Mesothelial cell of epicardium (in vitro differentiated cells): Measurements from ENCODE around the gene CA5A. TPM values are rescaled to one million over a fixed set of nuclear protein-coding genes. Genes with fewer than 3 reads are reported as not detected.
"Not testable (repeated sequence)": the region's sequence is repeated elsewhere in the genome, so short reads cannot be mapped to it uniquely, and the experiment has no call there.

Experiments
- DNase-seq, 2 experiments: peaks; one replicate each; pipeline ENCODE4 v3.0.0; 2021; ENCODE audit warnings: low spot score in 2 of 2; ENCODE audit not compliant: unreplicated experiment in 2 of 2
- H3K27ac Mint-ChIP-seq: 2 replicates; pipeline ENCODE4 v1.8.0; 2021; ENCODE audit warnings: mixed read lengths
- H3K27me3 Mint-ChIP-seq: 2 replicates; pipeline ENCODE4 v1.8.0; 2021; ENCODE audit warnings: low read depth, mixed read lengths
- H3K36me3 Mint-ChIP-seq: 2 replicates; pipeline ENCODE4 v1.8.0; 2021; ENCODE audit warnings: mixed read lengths
- H3K4me1 Mint-ChIP-seq: 2 replicates; pipeline ENCODE4 v1.8.0; 2021; ENCODE audit warnings: mixed read lengths
- H3K4me3 Mint-ChIP-seq: 2 replicates; pipeline ENCODE4 v1.8.0; 2021; ENCODE audit warnings: mild to moderate bottlenecking, moderate library complexity, mixed read lengths
- H3K9me3 Mint-ChIP-seq: 2 replicates; pipeline ENCODE4 v1.8.0; 2021; ENCODE audit warnings: mixed read lengths
- total RNA-seq: library from RNA; stranded (reverse); gene quantifications from 3 replicates; pipeline ENCODE4 v1.2.1, GENCODE V29; 2021
- TF ChIP-seq, protein P1 (sequence below): fragments of 200-600 bp; sonication (generic); IDR thresholded peaks from one replicate; pipeline ENCODE4 v1.5.0; 2021; ENCODE audit warnings: antibody characterized with exemption; ENCODE audit not compliant: unreplicated experiment

The CA5A gene
- total RNA-seq, 1 donor from 2014 or later: not detected

DNA sequence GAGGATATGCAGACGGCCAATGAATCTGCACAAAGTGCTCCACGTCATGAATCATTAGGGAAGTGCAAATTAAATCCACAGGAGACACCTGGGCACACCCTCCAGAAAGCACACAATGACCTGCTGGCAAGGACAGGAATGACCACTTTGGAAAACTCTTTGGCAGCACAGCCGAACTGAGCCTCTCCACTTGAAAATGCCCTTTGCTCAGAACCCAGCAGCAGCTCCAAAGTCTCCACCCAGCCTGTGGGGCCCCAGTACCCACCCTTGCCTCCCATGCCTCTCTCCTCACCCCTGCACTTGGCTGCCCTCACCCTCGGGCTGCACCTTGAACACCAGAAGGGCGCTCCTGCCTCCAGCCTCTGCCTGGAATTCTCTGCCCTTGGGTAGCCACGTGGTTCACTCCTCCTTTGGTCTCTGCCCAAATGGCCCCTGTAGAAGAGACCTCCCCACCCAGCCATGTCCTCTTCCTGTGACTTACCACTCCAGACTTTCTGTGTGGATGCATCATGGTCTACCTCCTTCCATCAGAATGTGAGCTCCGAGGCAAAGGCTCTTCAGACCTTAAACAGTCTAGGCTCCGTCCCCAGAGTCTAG lies 50.9 kb downstream of the CA5A start:
- H3K9me3 Mint-ChIP-seq, H3K27ac Mint-ChIP-seq, H3K36me3 Mint-ChIP-seq, H3K4me3 Mint-ChIP-seq, DNase-seq, H3K27me3 Mint-ChIP-seq: not testable (repeated sequence)
- peaks cover 13% of the 10 kb centered on the region for H3K4me1 Mint-ChIP-seq

DNA sequence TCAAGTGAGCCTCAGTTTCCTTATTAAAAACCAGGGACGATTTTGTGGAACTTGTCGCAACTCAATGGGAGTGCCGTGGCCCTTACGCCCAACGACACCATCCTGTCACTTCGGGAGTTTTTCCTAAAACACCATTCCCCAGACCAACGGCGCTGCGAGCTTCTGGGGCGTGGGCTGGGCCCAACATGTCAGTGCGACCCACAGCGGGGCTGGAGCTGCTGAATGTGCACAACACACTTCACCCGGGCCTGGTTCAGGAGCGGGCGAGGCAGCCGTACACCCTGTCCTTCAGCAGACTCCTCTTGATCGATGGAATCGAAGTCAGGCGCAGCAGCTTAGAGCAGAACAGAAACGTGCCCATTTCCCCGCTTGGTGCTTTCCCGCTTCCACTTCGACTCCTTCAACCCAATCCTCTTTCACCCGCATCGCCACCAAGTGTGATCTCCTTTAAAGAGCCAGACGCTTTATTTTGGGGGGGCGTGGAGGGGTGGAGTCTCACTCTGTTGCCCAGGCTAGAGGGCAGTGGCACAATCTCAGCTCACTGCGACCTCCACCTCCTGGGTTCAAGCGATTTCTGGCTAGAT lies 53.8 kb downstream of the CA5A start:
- Mint-ChIP-seq H3K4me1 (peaks cover 24% of the 10 kb centered on the region), H3K27me3 (peaks cover 1% of the 10 kb centered on the region), H3K9me3 (no peaks in the 10 kb centered on the region), H3K4me3 (no peak overlapping the region), H3K36me3 (no peaks in the 10 kb centered on the region), H3K27ac (no peak overlapping the region)
- TF ChIP-seq, protein P1, sequence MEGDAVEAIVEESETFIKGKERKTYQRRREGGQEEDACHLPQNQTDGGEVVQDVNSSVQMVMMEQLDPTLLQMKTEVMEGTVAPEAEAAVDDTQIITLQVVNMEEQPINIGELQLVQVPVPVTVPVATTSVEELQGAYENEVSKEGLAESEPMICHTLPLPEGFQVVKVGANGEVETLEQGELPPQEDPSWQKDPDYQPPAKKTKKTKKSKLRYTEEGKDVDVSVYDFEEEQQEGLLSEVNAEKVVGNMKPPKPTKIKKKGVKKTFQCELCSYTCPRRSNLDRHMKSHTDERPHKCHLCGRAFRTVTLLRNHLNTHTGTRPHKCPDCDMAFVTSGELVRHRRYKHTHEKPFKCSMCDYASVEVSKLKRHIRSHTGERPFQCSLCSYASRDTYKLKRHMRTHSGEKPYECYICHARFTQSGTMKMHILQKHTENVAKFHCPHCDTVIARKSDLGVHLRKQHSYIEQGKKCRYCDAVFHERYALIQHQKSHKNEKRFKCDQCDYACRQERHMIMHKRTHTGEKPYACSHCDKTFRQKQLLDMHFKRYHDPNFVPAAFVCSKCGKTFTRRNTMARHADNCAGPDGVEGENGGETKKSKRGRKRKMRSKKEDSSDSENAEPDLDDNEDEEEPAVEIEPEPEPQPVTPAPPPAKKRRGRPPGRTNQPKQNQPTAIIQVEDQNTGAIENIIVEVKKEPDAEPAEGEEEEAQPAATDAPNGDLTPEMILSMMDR: no peak
- DNase-seq: no peak

DNA sequence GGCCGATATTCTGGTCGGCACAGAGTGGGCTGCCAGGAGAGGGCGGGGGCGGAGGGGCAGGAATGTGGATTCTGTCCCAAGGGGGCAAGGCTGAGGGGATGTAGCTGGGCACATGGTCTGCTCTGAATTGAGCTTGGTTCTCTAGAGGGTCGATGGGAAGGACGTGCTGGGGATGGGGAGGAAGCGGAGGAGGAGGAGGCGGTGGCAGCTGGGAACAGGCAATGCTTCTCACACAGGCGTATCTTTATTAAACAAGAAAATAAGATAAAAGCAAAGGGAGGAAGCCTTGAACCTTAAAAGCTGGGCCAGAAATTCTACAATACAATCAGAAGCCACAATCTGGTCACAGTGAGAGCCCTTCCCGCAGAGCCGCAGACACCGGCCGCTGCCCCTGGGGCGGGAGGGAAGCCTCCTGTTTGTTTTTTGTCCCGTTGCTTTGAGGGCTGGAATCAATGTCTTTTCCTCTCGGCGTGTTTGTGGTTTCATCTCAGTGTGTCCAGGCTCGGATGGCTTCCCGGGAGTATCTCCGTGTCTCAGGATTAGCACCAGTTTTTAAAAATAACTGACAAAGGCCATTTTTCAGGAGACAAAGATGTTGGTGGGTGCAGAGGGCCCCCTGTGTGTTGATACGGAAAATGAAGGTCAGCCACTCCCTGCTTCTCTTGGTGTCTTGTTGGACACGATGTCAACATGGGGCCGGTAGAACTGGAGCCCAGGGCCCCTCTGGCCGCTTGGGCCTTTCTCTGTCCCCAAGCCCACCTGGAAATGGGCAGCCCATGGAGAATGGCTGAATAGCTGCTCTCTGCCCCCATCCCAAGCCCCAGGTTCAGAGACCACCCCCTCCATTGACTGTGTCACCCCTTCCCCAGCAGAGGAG lies 54.8 kb downstream of the CA5A start:
- TF ChIP-seq, protein P1: no peak
- Mint-ChIP-seq H3K4me1 (peaks cover 24% of the 10 kb centered on the region), H3K27me3 (peaks cover 1% of the 10 kb centered on the region), H3K36me3 (no peaks in the 10 kb centered on the region), H3K4me3 (no peak overlapping the region), H3K9me3 (no peaks in the 10 kb centered on the region), H3K27ac (peak overlapping the region; percentile 39)
- no peak for DNase-seq

DNA sequence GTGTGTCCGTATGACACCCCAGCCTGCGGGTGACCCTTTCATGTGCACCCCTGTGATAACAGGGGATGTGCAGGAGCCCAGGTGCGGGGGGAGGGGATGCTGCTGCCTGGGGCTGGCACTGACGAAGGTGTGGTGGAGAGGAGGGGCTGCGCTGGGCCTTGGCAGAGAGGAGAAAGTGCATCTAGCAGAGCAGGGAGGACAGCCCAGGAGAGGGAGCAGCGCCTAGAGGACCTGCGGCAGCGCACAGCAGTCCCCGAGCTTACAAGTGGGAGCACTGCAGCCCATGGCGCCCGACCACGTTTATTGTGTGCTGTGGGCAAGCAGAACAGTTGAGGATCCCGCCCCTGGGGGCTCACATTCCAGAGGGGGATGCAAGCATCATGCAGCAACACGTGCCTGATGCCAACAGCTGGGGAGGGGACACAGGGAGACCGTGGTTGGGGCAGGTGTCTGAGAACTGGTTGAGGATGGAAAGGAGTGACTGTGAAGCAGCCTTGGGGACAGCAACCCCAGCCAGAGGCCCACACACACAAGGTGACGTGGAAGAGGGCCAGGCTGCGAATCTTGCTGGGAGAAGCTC lies 56.1 kb downstream of the CA5A start:
- TF ChIP-seq, protein P1: no peak
- Mint-ChIP-seq H3K36me3 (no peaks in the 10 kb centered on the region), H3K4me3 (no peak overlapping the region), H3K4me1 (peaks cover 25% of the 10 kb centered on the region), H3K27ac (no peak overlapping the region), H3K9me3 (no peaks in the 10 kb centered on the region), H3K27me3 (peaks cover 2% of the 10 kb centered on the region)
- no peak for DNase-seq

DNA sequence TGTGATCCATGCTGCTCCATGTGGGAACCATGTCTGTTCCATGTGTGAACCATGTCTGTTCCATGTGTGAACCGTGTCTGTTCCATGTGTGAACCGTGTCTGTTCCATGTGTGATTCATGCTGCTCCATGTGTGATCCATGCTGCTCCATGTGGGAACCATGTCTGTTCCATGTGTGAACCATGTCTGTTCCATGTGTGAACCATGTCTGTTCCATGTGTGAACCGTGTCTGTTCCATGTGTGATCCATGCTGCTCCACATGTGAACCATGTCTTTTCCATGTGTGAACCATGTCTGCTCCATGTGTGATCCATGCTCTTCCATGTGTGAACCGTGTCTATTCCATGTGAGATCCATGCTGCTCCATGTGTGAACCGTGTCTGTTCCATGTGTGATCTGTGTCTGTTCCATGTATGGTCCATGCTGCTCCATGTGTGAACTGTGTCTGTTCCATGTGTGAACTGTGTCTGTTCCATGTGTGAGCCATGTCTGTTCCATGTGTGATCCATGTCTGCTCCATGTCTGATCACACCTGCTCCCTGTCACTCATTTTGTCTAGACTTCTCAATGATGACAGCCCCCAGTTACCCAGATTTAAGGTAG lies 56.8 kb downstream of the CA5A start:
- H3K27ac Mint-ChIP-seq: not testable (repeated sequence)

DNA sequence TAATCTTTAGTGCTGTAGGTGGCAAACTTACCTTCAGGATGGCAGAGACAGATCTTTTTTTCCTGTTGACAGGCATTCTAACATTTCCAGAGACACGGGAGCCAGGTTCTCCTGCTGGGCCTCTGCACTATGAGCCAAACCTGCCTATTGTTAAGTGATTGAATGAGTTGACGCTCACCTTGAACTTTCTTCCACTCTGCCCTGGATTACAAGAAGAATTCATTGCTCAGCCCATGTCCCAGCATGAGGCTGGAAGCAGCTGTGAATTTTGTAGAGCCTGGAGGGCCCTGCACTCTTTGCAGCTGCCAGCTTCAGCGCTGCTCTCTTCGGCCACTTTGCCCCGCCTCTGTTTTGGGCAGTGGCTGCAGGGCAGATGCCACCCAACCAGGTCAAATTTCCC lies 57.6 kb downstream of the CA5A start:
- TF ChIP-seq, protein P1: no peak

More for the DNA sequence above, 56.8 kb downstream of the CA5A start:
- not testable (repeated sequence) for H3K27me3 Mint-ChIP-seq, H3K36me3 Mint-ChIP-seq, H3K9me3 Mint-ChIP-seq, H3K4me3 Mint-ChIP-seq, DNase-seq
- peaks cover 32% of the 10 kb centered on the region for H3K4me1 Mint-ChIP-seq

More for the DNA sequence above, 57.6 kb downstream of the CA5A start:
- no peaks in the 10 kb centered on the region for H3K36me3 Mint-ChIP-seq
- peaks cover 33% of the 10 kb centered on the region for H3K4me1 Mint-ChIP-seq
- no peak for DNase-seq
- H3K27ac Mint-ChIP-seq: peak overlapping the region; percentile 43
- H3K9me3 Mint-ChIP-seq: no peaks in the 10 kb centered on the region
- H3K27me3 Mint-ChIP-seq: peaks cover 8% of the 10 kb centered on the region
- H3K4me3 Mint-ChIP-seq: no peak overlapping the region
